Right ventricle myocardium superior (tissue), 1 donor: ENCODE measurements around the gene GAGE12H. TPM values are rescaled to one million over a fixed set of nuclear protein-coding genes. Genes with fewer than 3 reads are reported as not detected.

Experiments used
- total RNA-seq: library from RNA; stranded (reverse); fragmentation: NEBNext Ultra II Directional; extraction: Animal tissue kit (Norgen Biotek cat#: 25700); gene quantifications from one replicate; pipeline ENCODE4 v1.2.1, GENCODE V29; 2021
- donor health status: DM: no; HTN: yes; CAD: no; lungs with severe emphysema.

The GAGE12H gene
- total RNA-seq, 1 donor from 2014 or later, result not detected

Other genes starting within 250 kb of the GAGE12H start
- gene GAGE13, start 248.4 kb upstream of the GAGE12H start, total RNA-seq, result not detected
- not detected for gene GAGE12C, start 47.8 kb upstream of the GAGE12H start, total RNA-seq
- gene GAGE12D, start 38.2 kb upstream of the GAGE12H start, total RNA-seq, result not detected
- gene GAGE12E, start 28.7 kb upstream of the GAGE12H start, total RNA-seq, result not detected
- not detected for gene GAGE12F, start 19.1 kb upstream of the GAGE12H start, total RNA-seq
- not detected for gene GAGE12G, start 9.5 kb upstream of the GAGE12H start, total RNA-seq
- gene GAGE2A, start 9.5 kb downstream of the GAGE12H start, total RNA-seq, result not detected
- gene GAGE1, start 19.1 kb downstream of the GAGE12H start, total RNA-seq, result not detected
- not detected for gene PAGE1, start 116.0 kb downstream of the GAGE12H start, total RNA-seq
- not detected for gene PAGE4, start 249.4 kb downstream of the GAGE12H start, total RNA-seq